CD8-positive, alpha-beta memory T cell (primary cell): Measurements from ENCODE around the gene SH3PXD2B. TPM values are rescaled to one million over a fixed set of nuclear protein-coding genes. Genes with fewer than 3 reads are reported as not detected.

ENCODE experiments used
- CTCF ChIA-PET: fragments of 350-600 bp; sonication (Branson Sonifier 250); formaldehyde crosslinking; loops from one replicate; lab custom pipeline; 2021; ENCODE audit warnings: antibody characterized with exemption; lab: Charles Lee
- POLR2A ChIA-PET: fragments of 350-600 bp; sonication (Branson Sonifier 250); formaldehyde crosslinking; loops from one replicate; lab custom pipeline; 2021; ENCODE audit warnings: antibody characterized with exemption; lab: Charles Lee
- DNase-seq, 5 donors: peaks; one replicate each; pipeline versions ENCODE4 v3.0.0 to v3.0.0-alpha.2; 2020 to 2022; ENCODE audit warnings: mixed read lengths in 1 of 5
- H3K27ac ChIP-seq: one replicate; pipeline ENCODE4 v1.7.0; 2013; ENCODE audit warnings: low read depth, mild to moderate bottlenecking, low read length, moderate library complexity
- H3K27me3 ChIP-seq: 2 replicates; pipeline ENCODE4 v1.7.0; 2013; ENCODE audit warnings: low read length, mild to moderate bottlenecking; ENCODE audit not compliant: insufficient read depth, poor library complexity, severe bottlenecking
- H3K36me3 ChIP-seq: 2 replicates; pipeline ENCODE4 v1.7.0; 2013; ENCODE audit warnings: mild to moderate bottlenecking, low read length, moderate library complexity; ENCODE audit not compliant: insufficient read depth
- H3K4me1 ChIP-seq: 2 replicates; pipeline ENCODE4 v1.7.0; 2013; ENCODE audit warnings: mild to moderate bottlenecking, low read length, moderate library complexity; ENCODE audit not compliant: insufficient read depth
- H3K4me3 ChIP-seq: 2 replicates; pipeline ENCODE4 v1.7.0; 2013; ENCODE audit warnings: mild to moderate bottlenecking, low read length
- H3K9me3 ChIP-seq: 2 replicates; pipeline ENCODE4 v1.7.0; 2013; ENCODE audit warnings: mild to moderate bottlenecking, low read length
- H3K27ac Mint-ChIP-seq, 8 donors: one replicate each; pipeline ENCODE4 v1.8.0; 2020 to 2021; ENCODE audit warnings: mixed read lengths in 8 of 8, mild to moderate bottlenecking in 6 of 8, inconsistent platforms in 3 of 8, moderate library complexity in 3 of 8
- H3K27me3 Mint-ChIP-seq, 2 donors: one replicate each; pipeline ENCODE4 v1.8.0; 2020 to 2021; ENCODE audit warnings: mixed read lengths in 2 of 2, mild to moderate bottlenecking in 1 of 2, moderate library complexity in 1 of 2
- H3K36me3 Mint-ChIP-seq, 3 donors: one replicate each; pipeline ENCODE4 v1.8.0; 2020 to 2021; ENCODE audit warnings: mixed read lengths in 3 of 3, inconsistent platforms in 1 of 3, mild to moderate bottlenecking in 1 of 3
- H3K4me1 Mint-ChIP-seq, 3 donors: one replicate each; pipeline ENCODE4 v1.8.0; 2020 to 2021; ENCODE audit warnings: mixed read lengths in 3 of 3, inconsistent platforms in 1 of 3, mild to moderate bottlenecking in 1 of 3
- H3K4me3 Mint-ChIP-seq, 7 donors: one replicate each; pipeline ENCODE4 v1.8.0; 2020 to 2021; ENCODE audit warnings: mixed read lengths in 7 of 7, mild to moderate bottlenecking in 6 of 7, moderate library complexity in 4 of 7, inconsistent platforms in 2 of 7
- H3K9me3 Mint-ChIP-seq, 5 donors: one replicate each; pipeline ENCODE4 v1.8.0; 2020 to 2022; ENCODE audit warnings: mixed read lengths in 5 of 5, mild to moderate bottlenecking in 3 of 5, moderate library complexity in 2 of 5, inconsistent platforms in 1 of 5
- polyA plus RNA-seq: library from polyadenylated mRNA; unstranded; fragments of 300-500 nt; fragmentation: Illumina TruSeq; gene quantifications from one replicate; pipeline ENCODE4 v1.2.3, GENCODE V29; 2021
- total RNA-seq, 2 experiments: library from RNA; stranded (reverse); gene quantifications; one replicate each; pipeline ENCODE4 v1.2.3, GENCODE V29; 2021

SH3PXD2B gene
- total and polyA plus RNA-seq, 3 experiments from 2014 or later, result 0.09 to 0.15 TPM; not detected in 1

DNA sequence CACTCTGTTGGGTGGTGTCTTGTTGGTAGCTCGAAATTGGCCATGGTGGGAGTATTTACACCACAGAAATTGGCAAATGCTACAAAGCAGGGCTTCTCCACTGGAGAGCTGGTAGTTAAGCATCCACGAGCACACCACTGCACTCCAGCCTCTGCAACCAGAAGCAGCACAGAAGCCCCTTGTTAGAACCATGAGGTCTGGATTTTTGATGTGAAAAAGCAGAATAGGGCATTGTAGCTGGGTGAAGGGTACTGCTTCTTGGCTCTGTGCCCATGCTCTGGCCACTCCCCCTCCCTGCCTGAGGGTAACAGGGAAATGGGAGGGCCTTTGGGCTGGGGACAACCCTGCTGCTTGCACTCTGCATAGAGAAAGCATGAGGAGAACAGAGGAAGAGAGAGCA, 89.6 kb downstream of the SH3PXD2B start:
- Mint-ChIP-seq H3K4me3 (no peak overlapping the region), H3K9me3 (peaks cover 0 to 4% (median 0%) of the 10 kb centered on the region in 5 donors), H3K4me1 (peaks cover 0 to 2% (median 0%) of the 10 kb centered on the region in 3 donors), H3K36me3 (no peaks in the 10 kb centered on the region), H3K27me3 (peaks cover 1 to 3% of the 10 kb centered on the region in 2 donors), H3K27ac (no peak overlapping the region)
- no peaks in the 10 kb centered on the region for H3K36me3 ChIP-seq
- no peaks in the 10 kb centered on the region for H3K27me3 ChIP-seq
- H3K4me1 ChIP-seq, result no peaks in the 10 kb centered on the region
- DNase-seq, result no peak
- no peak overlapping the region for H3K27ac ChIP-seq
- ChIA-PET CTCF (no interaction called here), POLR2A (no interaction called here)
- H3K4me3 ChIP-seq, result no peak overlapping the region
- no peaks in the 10 kb centered on the region for H3K9me3 ChIP-seq

DNA sequence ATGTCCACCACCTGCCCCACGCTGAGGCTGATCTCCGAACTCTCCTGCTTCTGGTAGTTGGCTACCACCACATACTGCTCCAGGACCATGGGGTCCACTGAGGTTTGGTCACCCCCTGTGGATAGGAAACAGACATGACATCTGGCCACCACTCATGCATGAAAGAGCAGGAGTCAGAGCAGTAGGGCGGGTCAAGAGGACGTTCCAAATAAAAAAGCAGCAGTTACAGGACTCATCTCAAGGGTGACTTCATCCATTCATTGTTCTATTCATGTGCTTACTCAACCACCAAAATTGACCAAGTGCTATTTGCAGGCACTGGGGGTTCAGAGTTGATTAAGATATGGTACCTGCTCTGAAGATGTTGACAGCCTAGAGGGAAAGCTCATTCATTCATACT, 91.6 kb downstream of the SH3PXD2B start:
- H3K9me3 ChIP-seq, result no peaks in the 10 kb centered on the region

GRCh38 chr5:172361566-172362238, 92.6 kb downstream of the SH3PXD2B start:
- ChIA-PET CTCF (no interaction called here), POLR2A (no interaction called here)
- Mint-ChIP-seq H3K4me1 (peaks cover 0 to 2% (median 0%) of the 10 kb centered on the region in 3 donors), H3K36me3 (no peaks in the 10 kb centered on the region), H3K27ac (peak overlapping the region in 1 of 8 donors; percentile 25), H3K27me3 (peaks cover 1 to 9% of the 10 kb centered on the region in 2 donors), H3K4me3 (no peak overlapping the region), H3K9me3 (no peaks in the 10 kb centered on the region)
- H3K36me3 ChIP-seq, result no peaks in the 10 kb centered on the region
- no peaks in the 10 kb centered on the region for H3K9me3 ChIP-seq
- no peaks in the 10 kb centered on the region for H3K4me1 ChIP-seq
- H3K27me3 ChIP-seq, result no peaks in the 10 kb centered on the region
- DNase-seq, result no peak
- no peak overlapping the region for H3K4me3 ChIP-seq
- no peak overlapping the region for H3K27ac ChIP-seq

More for the DNA sequence above, 91.6 kb downstream of the SH3PXD2B start:
- Histone ChIP-seq H3K4me1 (no peaks in the 10 kb centered on the region), H3K27me3 (no peaks in the 10 kb centered on the region), H3K27ac (no peak overlapping the region), H3K36me3 (no peaks in the 10 kb centered on the region), H3K4me3 (no peak overlapping the region)
- ChIA-PET POLR2A (no interaction called here), CTCF (no interaction called here)
- Mint-ChIP-seq H3K9me3 (no peaks in the 10 kb centered on the region), H3K27ac (no peak overlapping the region), H3K36me3 (no peaks in the 10 kb centered on the region), H3K27me3 (peaks cover 1 to 7% of the 10 kb centered on the region in 2 donors), H3K4me3 (no peak overlapping the region), H3K4me1 (peaks cover 0 to 2% (median 0%) of the 10 kb centered on the region in 3 donors)
- no peak for DNase-seq

- H3K36me3 Mint-ChIP-seq, result no peaks in the 10 kb centered on the region
Measured at GRCh38 chr5:172358345-172358744, 96.0 kb downstream of the SH3PXD2B start.

GRCh38 chr5:172356527-172356926, 97.8 kb downstream of the SH3PXD2B start:
- Mint-ChIP-seq H3K4me3 (no peak overlapping the region), H3K36me3 (no peaks in the 10 kb centered on the region), H3K4me1 (no peaks in the 10 kb centered on the region), H3K27ac (no peak overlapping the region), H3K27me3 (peaks cover 1 to 21% of the 10 kb centered on the region in 2 donors), H3K9me3 (no peaks in the 10 kb centered on the region)
- DNase-seq, result no peak
- no peak overlapping the region for H3K27ac ChIP-seq
- CTCF ChIA-PET, result no interaction called here
- H3K36me3 ChIP-seq, result no peaks in the 10 kb centered on the region
- no peak overlapping the region for H3K4me3 ChIP-seq
- no peaks in the 10 kb centered on the region for H3K27me3 ChIP-seq
- POLR2A ChIA-PET, result no interaction called here
- H3K4me1 ChIP-seq, result no peaks in the 10 kb centered on the region
- no peaks in the 10 kb centered on the region for H3K9me3 ChIP-seq

More at GRCh38 chr5:172358345-172358744, 96.0 kb downstream of the SH3PXD2B start:
- Histone ChIP-seq H3K27me3 (no peaks in the 10 kb centered on the region), H3K4me3 (no peak overlapping the region), H3K27ac (no peak overlapping the region), H3K4me1 (no peaks in the 10 kb centered on the region), H3K9me3 (no peaks in the 10 kb centered on the region), H3K36me3 (no peaks in the 10 kb centered on the region)
- H3K27me3 Mint-ChIP-seq, result peaks cover 1 to 21% of the 10 kb centered on the region in 2 donors
- ChIA-PET POLR2A (no interaction called here), CTCF (no interaction called here)
- no peak overlapping the region for H3K4me3 Mint-ChIP-seq
- H3K27ac Mint-ChIP-seq, result no peak overlapping the region
- no peak for DNase-seq
- H3K9me3 Mint-ChIP-seq, result no peaks in the 10 kb centered on the region
- no peaks in the 10 kb centered on the region for H3K4me1 Mint-ChIP-seq

GRCh38 chr5:172356047-172356446, 98.3 kb downstream of the SH3PXD2B start:
- H3K4me3 ChIP-seq, result no peak overlapping the region
- H3K36me3 ChIP-seq, result no peaks in the 10 kb centered on the region
- no peak overlapping the region for H3K27ac Mint-ChIP-seq
- CTCF ChIA-PET, result no interaction called here
- no peaks in the 10 kb centered on the region for H3K4me1 Mint-ChIP-seq
- no peaks in the 10 kb centered on the region for H3K36me3 Mint-ChIP-seq
- DNase-seq, result no peak
- H3K4me1 ChIP-seq, result no peaks in the 10 kb centered on the region
- H3K4me3 Mint-ChIP-seq, result no peak overlapping the region
- POLR2A ChIA-PET, result no interaction called here
- no peak overlapping the region for H3K27ac ChIP-seq
- H3K27me3 Mint-ChIP-seq, result peaks cover 1 to 21% of the 10 kb centered on the region in 2 donors
- H3K27me3 ChIP-seq, result no peaks in the 10 kb centered on the region
- H3K9me3 ChIP-seq, result no peaks in the 10 kb centered on the region
- H3K9me3 Mint-ChIP-seq, result no peaks in the 10 kb centered on the region

GRCh38 chr5:172353846-172354245, 100.5 kb downstream of the SH3PXD2B start:
- H3K27me3 ChIP-seq, result no peaks in the 10 kb centered on the region
- CTCF ChIA-PET, result no interaction called here
- Mint-ChIP-seq H3K27ac (no peak overlapping the region), H3K4me3 (no peak overlapping the region), H3K4me1 (no peaks in the 10 kb centered on the region), H3K9me3 (no peaks in the 10 kb centered on the region), H3K27me3 (peaks cover 1 to 21% of the 10 kb centered on the region in 2 donors), H3K36me3 (no peaks in the 10 kb centered on the region)
- H3K4me1 ChIP-seq, result no peaks in the 10 kb centered on the region
- POLR2A ChIA-PET, result no interaction called here
- H3K9me3 ChIP-seq, result no peaks in the 10 kb centered on the region
- H3K4me3 ChIP-seq, result no peak overlapping the region
- H3K27ac ChIP-seq, result no peak overlapping the region
- no peaks in the 10 kb centered on the region for H3K36me3 ChIP-seq
- no peak for DNase-seq

DNA sequence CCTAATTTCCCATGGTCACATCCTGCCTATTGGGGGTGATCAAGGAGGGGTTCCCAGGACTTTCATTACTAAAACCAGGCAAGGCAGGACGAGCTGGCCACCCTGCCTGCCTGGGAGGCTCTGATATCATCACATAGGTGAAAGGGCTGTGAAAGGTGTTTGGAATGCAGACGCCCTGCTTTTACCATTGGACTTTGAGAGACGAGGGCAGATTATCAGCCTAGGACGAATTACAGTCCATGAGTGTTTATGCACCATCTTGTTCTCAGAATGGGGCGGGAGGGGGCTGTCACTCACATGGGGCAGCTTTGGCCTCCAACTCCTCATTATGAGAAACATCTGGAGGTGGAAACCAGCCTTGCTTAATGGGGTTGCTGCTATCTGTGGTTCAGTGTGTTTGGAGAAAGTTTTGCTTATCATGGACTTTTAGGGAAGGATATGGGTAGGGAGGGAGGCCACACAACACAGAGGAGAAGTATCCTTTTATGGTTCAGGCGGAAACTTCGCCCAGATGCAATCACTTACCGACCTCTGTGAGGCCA, 101.0 kb downstream of the SH3PXD2B start:
- ChIA-PET CTCF (no interaction called here), POLR2A (no interaction called here)
- Mint-ChIP-seq H3K27me3 (peaks cover 1 to 21% of the 10 kb centered on the region in 2 donors), H3K4me3 (no peak overlapping the region), H3K9me3 (no peaks in the 10 kb centered on the region), H3K27ac (no peak overlapping the region), H3K4me1 (no peaks in the 10 kb centered on the region), H3K36me3 (no peaks in the 10 kb centered on the region)
- Histone ChIP-seq H3K27ac (no peak overlapping the region), H3K4me3 (no peak overlapping the region), H3K36me3 (no peaks in the 10 kb centered on the region), H3K9me3 (no peaks in the 10 kb centered on the region), H3K4me1 (no peaks in the 10 kb centered on the region), H3K27me3 (no peaks in the 10 kb centered on the region)
- no peak for DNase-seq
